ENCODE data around the gene MAD1L1. TPM values are rescaled to one million over a fixed set of nuclear protein-coding genes. Genes with fewer than 3 reads are reported as not detected.

The MAD1L1 gene
- total RNA-seq, 2 experiments from 2014 or later: 157 to 160 TPM

GRCh38 chr7:2028733-2029132 lies 204.0 kb downstream of the MAD1L1 start:
- H3K27me3 ChIP-seq (ENCODE audit: control insufficient read depth in 1 of 2, insufficient read depth in 2 of 2, low read length in 2 of 2): no peaks in the 10 kb centered on the region
- H3K36me3 ChIP-seq (ENCODE audit: insufficient read depth, low read length): no peaks in the 10 kb centered on the region
- no peak overlapping the region for H3K4me3 ChIP-seq (ENCODE audit: low read length)
- peaks cover 13% of the 10 kb centered on the region for H3K4me1 ChIP-seq (ENCODE audit: insufficient read depth, low read length)
- H3K4me3 Mint-ChIP-seq: no peak overlapping the region
- peaks cover 38% of the 10 kb centered on the region for H3K36me3 Mint-ChIP-seq (ENCODE audit: low read depth)
- H3K4me1 Mint-ChIP-seq (ENCODE audit: low read depth): peaks cover 22% of the 10 kb centered on the region
- H3K27me3 Mint-ChIP-seq: no peaks in the 10 kb centered on the region
- no peak overlapping the region for H3K27ac Mint-ChIP-seq
- H3K9me3 Mint-ChIP-seq: peaks cover 15% of the 10 kb centered on the region
- ATAC-seq (ENCODE audit: poor library complexity) (no peak), DNase-seq (no peak)
- intact Hi-C loops (cut with DNase I, micrococcal nuclease): no loop called here
- peaks cover 31 to 37% of the 10 kb centered on the region in 2 experiments for H3K9me3 ChIP-seq (ENCODE audit: control insufficient read depth in 1 of 2, insufficient read depth in 1 of 2, low read length in 2 of 2)
- TF ChIP-seq CTCF (IDR thresholded peaks at IDR 0.05): no peak
- ChIA-PET POLR2A (no interaction called here), CTCF (no interaction called here)
- H3K27ac ChIP-seq (ENCODE audit: low read depth in 1 of 2, low read length in 2 of 2): no peak overlapping the region

- Mint-ChIP-seq H3K36me3 (ENCODE audit: low read depth) (peaks cover 29% of the 10 kb centered on the region), H3K4me1 (ENCODE audit: low read depth) (peaks cover 16% of the 10 kb centered on the region), H3K27ac (no peak overlapping the region), H3K27me3 (no peaks in the 10 kb centered on the region), H3K4me3 (no peak overlapping the region), H3K9me3 (peaks cover 15% of the 10 kb centered on the region)
- no peak for TF ChIP-seq CTCF (IDR thresholded peaks at IDR 0.05)
- no peak for DNase-seq
- Histone ChIP-seq H3K36me3 (ENCODE audit: insufficient read depth, low read length) (no peaks in the 10 kb centered on the region), H3K27me3 (ENCODE audit: control insufficient read depth in 1 of 2, insufficient read depth in 2 of 2, low read length in 2 of 2) (no peaks in the 10 kb centered on the region), H3K27ac (ENCODE audit: low read depth in 1 of 2, low read length in 2 of 2) (no peak overlapping the region), H3K4me3 (ENCODE audit: low read length) (no peak overlapping the region), H3K9me3 (ENCODE audit: control insufficient read depth in 1 of 2, insufficient read depth in 1 of 2, low read length in 2 of 2) (peaks cover 27 to 31% of the 10 kb centered on the region in 2 experiments), H3K4me1 (ENCODE audit: insufficient read depth, low read length) (peaks cover 4% of the 10 kb centered on the region)
- no peak for ATAC-seq (ENCODE audit: poor library complexity)
- CTCF ChIA-PET: no interaction called here
- POLR2A ChIA-PET: no interaction called here
- intact Hi-C loops (cut with DNase I, micrococcal nuclease): no loop called here
Measured at GRCh38 chr7:2025188-2025587, 207.6 kb downstream of the MAD1L1 start.

- Mint-ChIP-seq H3K27ac (no peak overlapping the region), H3K36me3 (ENCODE audit: low read depth) (peaks cover 29% of the 10 kb centered on the region), H3K4me3 (no peak overlapping the region), H3K4me1 (ENCODE audit: low read depth) (peaks cover 19% of the 10 kb centered on the region), H3K27me3 (no peaks in the 10 kb centered on the region), H3K9me3 (peaks cover 15% of the 10 kb centered on the region)
- no peaks in the 10 kb centered on the region for H3K36me3 ChIP-seq (ENCODE audit: insufficient read depth, low read length)
- peaks cover 11% of the 10 kb centered on the region for H3K4me1 ChIP-seq (ENCODE audit: insufficient read depth, low read length)
- no peak overlapping the region for H3K27ac ChIP-seq (ENCODE audit: low read depth in 1 of 2, low read length in 2 of 2)
- intact Hi-C loops (cut with DNase I, micrococcal nuclease): no loop called here
- CTCF ChIA-PET: no interaction called here
- H3K9me3 ChIP-seq (ENCODE audit: control insufficient read depth in 1 of 2, insufficient read depth in 1 of 2, low read length in 2 of 2): peaks cover 21 to 31% of the 10 kb centered on the region in 2 experiments
- ATAC-seq (ENCODE audit: poor library complexity) (no peak), DNase-seq (no peak)
- no peaks in the 10 kb centered on the region for H3K27me3 ChIP-seq (ENCODE audit: control insufficient read depth in 1 of 2, insufficient read depth in 2 of 2, low read length in 2 of 2)
- H3K4me3 ChIP-seq (ENCODE audit: low read length): no peak overlapping the region
- TF ChIP-seq CTCF (IDR thresholded peaks at IDR 0.05): no peak
- POLR2A ChIA-PET: no interaction called here
Measured at GRCh38 chr7:2024567-2024918, 208.2 kb downstream of the MAD1L1 start.
